C4-2B (cell line): ENCODE data around the gene CACHD1.

ENCODE experiments used
- CTCF ChIP-seq: fragments of 450-650 bp; conservative IDR thresholded peaks from 2 replicates; pipeline ENCODE4 v1.5.1; 2017; ENCODE audit warnings: mild to moderate bottlenecking
- ZFX ChIP-seq: fragments of 450-650 bp; IDR thresholded peaks from 2 replicates; pipeline ENCODE4 v1.6.1; 2017

DNA sequence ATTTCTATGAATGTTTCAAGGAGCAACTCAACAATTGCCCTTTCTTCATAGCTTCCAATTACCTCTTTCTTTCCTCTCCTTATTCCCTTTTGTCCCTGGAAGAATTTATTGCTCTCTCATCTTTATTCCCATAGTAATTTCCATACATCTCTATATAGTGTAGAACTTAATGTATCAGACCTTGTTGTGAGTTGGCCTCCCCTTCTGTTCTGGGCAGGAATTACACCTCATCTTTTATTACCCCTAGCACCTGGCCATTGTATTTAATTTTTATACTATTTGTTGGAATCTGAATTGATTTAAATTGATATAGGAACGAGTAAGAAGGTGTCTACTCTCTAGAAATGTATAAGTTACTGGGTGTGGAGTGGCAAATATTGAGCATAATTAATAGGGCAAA is 114.5 kb downstream of the CACHD1 start:
- peak; percentile 75 for TF ChIP-seq CTCF
- TF ChIP-seq ZFX: no peak
